Measurements from ENCODE around the gene NPLOC4.

The NPLOC4 gene

DNA sequence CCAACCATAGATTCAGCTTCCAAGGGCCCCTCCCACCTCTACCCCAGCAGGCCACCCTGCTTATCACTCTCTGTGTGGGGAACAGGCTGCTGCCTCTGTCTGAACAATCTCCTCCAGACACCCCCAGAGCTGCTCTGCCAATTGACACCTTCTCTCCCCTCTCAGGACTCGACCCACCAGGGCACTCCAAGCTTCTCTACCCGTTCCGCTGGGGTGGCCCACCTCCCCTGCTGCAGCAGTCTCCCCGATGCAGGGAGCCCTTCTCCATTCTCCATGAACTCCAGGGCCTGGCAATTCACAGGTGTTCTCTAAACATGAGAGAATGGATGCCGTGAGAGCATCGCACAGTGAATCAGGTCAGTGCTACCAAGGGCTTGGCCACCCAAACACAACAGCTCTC is 56.4 kb downstream of the NPLOC4 start:
- POLR2A ChIA-PET, result interaction anchor here (0.6 to 2.2 kb wide), 6 partner anchors 9 to 380 kb away, joined by 3 to 7 read pairs (median 4); no protein-coding TSS in a partner anchor
- peak; percentile 84 for TF ChIP-seq ZSCAN16 (tag by site-specific recombination; IDR thresholded peaks at IDR 0.05)
- no peak for TF ChIP-seq ZNF521 (tag by site-specific recombination; IDR thresholded peaks at IDR 0.05)
- H3K36me3 ChIP-seq (ENCODE audit: control insufficient read depth in 2 of 2, insufficient read depth in 1 of 2, low read length in 2 of 2), result peaks cover 27 to 97% of the 10 kb centered on the region in 2 experiments
- CTCF ChIA-PET, result interaction anchor here (0.6 to 2.2 kb wide), 4 partner anchors 12 to 30 kb away, joined by 3 to 18 read pairs (median 5); no protein-coding TSS in a partner anchor
- H3K4me3 ChIP-seq (ENCODE audit: low read depth, low read length), result no peak overlapping the region
- H3K9me3 ChIP-seq (ENCODE audit: control insufficient read depth, insufficient read depth, low read depth, low read length), result no peaks in the 10 kb centered on the region
- peaks cover 26% of the 10 kb centered on the region for H3K4me1 ChIP-seq (ENCODE audit: control insufficient read depth, insufficient read depth, low read length)
- H3K27ac ChIP-seq (ENCODE audit: extremely low read depth, low read depth, low read length), result no peak overlapping the region

DNA sequence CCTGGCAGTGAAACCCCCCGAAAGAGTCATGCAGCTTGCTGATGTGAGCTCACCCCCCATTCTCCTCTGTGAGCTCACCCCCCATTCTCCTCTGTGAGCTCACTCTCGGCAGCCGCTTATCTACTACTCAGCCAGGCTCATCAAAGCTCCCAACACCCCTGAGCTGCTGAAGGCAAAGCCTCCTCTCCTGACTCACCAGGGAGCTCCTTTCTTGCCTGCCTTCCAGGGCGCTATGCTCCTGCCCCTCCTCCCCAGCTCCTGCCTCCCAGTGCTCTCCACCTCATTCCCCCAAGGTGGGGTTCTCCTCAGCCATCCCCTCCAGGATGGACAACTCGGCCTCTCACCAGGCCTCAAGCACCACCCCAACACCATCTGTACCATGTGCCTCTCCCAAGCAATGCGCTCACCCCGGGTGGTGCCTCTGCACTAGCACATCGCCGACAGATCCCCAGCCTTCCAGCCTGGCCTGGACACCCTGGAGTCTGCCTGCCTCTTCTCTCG is 57.0 kb downstream of the NPLOC4 start:
- Histone ChIP-seq H3K27ac (ENCODE audit: extremely low read depth, low read depth, low read length) (no peak overlapping the region), H3K36me3 (ENCODE audit: control insufficient read depth in 2 of 2, insufficient read depth in 1 of 2, low read length in 2 of 2) (peaks cover 21 to 95% of the 10 kb centered on the region in 2 experiments), H3K4me1 (ENCODE audit: control insufficient read depth, insufficient read depth, low read length) (peaks cover 24% of the 10 kb centered on the region), H3K4me3 (ENCODE audit: low read depth, low read length) (no peak overlapping the region), H3K9me3 (ENCODE audit: control insufficient read depth, insufficient read depth, low read depth, low read length) (no peaks in the 10 kb centered on the region)
- POLR2A ChIA-PET, result interaction anchor here (0.6 to 2.2 kb wide), 4 partner anchors 13 to 379 kb away, joined by 3 to 7 read pairs (median 5); no protein-coding TSS in a partner anchor
- CTCF ChIA-PET, result interaction anchor here (0.6 to 2.2 kb wide), 6 partner anchors 11 to 62 kb away, joined by 3 to 18 read pairs (median 5); no protein-coding TSS in a partner anchor
- 0 out of 2 replicates have a peak, but pooled peaks have one; percentile 33 for TF ChIP-seq GLIS1 (tag by site-specific recombination; IDR thresholded peaks at IDR 0.05)
- TF ChIP-seq, protein P1, sequence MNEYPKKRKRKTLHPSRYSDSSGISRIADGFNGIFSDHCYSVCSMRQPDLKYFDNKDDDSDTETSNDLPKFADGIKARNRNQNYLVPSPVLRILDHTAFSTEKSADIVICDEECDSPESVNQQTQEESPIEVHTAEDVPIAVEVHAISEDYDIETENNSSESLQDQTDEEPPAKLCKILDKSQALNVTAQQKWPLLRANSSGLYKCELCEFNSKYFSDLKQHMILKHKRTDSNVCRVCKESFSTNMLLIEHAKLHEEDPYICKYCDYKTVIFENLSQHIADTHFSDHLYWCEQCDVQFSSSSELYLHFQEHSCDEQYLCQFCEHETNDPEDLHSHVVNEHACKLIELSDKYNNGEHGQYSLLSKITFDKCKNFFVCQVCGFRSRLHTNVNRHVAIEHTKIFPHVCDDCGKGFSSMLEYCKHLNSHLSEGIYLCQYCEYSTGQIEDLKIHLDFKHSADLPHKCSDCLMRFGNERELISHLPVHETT (tag by site-specific recombination; IDR thresholded peaks at IDR 0.05), result no peak
- peak; percentile 82 for TF ChIP-seq ZIC2 (tag by site-specific recombination; IDR thresholded peaks at IDR 0.05)
- TF ChIP-seq ZNF423 (tag by site-specific recombination; IDR thresholded peaks at IDR 0.05), result 0 out of 2 replicates have a peak, but pooled peaks have one; percentile 28
- no peak for TF ChIP-seq ZNF416 (tag by site-specific recombination; IDR thresholded peaks at IDR 0.05)
- peak; percentile 35; the same call in 1 of the 2 replicates for TF ChIP-seq GLIS2 (tag by site-specific recombination; IDR thresholded peaks at IDR 0.05)
- TF ChIP-seq ZNF629 (tag by site-specific recombination; IDR thresholded peaks at IDR 0.05), result peak; percentile 25; the same call in 1 of the 2 replicates
- 0 out of 2 replicates have a peak, but pooled peaks have one; percentile 9 for TF ChIP-seq SP7 (tag by site-specific recombination; IDR thresholded peaks at IDR 0.05)
- TF ChIP-seq ZBTB17 (tag by site-specific recombination; IDR thresholded peaks at IDR 0.05), result 0 out of 2 replicates have a peak, but pooled peaks have one; percentile 50
- TF ChIP-seq, protein P2, sequence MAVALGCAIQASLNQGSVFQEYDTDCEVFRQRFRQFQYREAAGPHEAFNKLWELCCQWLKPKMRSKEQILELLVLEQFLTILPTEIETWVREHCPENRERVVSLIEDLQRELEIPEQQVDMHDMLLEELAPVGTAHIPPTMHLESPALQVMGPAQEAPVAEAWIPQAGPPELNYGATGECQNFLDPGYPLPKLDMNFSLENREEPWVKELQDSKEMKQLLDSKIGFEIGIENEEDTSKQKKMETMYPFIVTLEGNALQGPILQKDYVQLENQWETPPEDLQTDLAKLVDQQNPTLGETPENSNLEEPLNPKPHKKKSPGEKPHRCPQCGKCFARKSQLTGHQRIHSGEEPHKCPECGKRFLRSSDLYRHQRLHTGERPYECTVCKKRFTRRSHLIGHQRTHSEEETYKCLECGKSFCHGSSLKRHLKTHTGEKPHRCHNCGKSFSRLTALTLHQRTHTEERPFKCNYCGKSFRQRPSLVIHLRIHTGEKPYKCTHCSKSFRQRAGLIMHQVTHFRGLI (tag by site-specific recombination; IDR thresholded peaks at IDR 0.05), result no peak
- peak; percentile 96 for TF ChIP-seq ZNF600 (tag by site-specific recombination; IDR thresholded peaks at IDR 0.05)
- TF ChIP-seq, protein P3, sequence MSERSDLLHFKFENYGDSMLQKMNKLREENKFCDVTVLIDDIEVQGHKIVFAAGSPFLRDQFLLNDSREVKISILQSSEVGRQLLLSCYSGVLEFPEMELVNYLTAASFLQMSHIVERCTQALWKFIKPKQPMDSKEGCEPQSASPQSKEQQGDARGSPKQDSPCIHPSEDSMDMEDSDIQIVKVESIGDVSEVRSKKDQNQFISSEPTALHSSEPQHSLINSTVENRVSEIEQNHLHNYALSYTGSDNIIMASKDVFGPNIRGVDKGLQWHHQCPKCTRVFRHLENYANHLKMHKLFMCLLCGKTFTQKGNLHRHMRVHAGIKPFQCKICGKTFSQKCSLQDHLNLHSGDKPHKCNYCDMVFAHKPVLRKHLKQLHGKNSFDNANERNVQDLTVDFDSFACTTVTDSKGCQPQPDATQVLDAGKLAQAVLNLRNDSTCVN (tag by site-specific recombination; optimal IDR thresholded peaks at IDR 0.05), result no peak
- TF ChIP-seq ZNF132 (tag by site-specific recombination; IDR thresholded peaks at IDR 0.05; ENCODE audit: borderline replicate concordance), result no peak
- TF ChIP-seq ZBTB48 (tag by site-specific recombination; IDR thresholded peaks at IDR 0.05), result 0 out of 2 replicates have a peak, but pooled peaks have one; percentile 20
- TF ChIP-seq, protein P4, sequence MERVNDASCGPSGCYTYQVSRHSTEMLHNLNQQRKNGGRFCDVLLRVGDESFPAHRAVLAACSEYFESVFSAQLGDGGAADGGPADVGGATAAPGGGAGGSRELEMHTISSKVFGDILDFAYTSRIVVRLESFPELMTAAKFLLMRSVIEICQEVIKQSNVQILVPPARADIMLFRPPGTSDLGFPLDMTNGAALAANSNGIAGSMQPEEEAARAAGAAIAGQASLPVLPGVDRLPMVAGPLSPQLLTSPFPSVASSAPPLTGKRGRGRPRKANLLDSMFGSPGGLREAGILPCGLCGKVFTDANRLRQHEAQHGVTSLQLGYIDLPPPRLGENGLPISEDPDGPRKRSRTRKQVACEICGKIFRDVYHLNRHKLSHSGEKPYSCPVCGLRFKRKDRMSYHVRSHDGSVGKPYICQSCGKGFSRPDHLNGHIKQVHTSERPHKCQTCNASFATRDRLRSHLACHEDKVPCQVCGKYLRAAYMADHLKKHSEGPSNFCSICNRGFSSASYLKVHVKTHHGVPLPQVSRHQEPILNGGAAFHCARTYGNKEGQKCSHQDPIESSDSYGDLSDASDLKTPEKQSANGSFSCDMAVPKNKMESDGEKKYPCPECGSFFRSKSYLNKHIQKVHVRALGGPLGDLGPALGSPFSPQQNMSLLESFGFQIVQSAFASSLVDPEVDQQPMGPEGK (tag by site-specific recombination; IDR thresholded peaks at IDR 0.05), result 0 out of 2 replicates have a peak, but pooled peaks have one; percentile 34

All from HEK293 (cell line).